ENCODE results near the gene RPS6KB2.

Gene RPS6KB2

DNA sequence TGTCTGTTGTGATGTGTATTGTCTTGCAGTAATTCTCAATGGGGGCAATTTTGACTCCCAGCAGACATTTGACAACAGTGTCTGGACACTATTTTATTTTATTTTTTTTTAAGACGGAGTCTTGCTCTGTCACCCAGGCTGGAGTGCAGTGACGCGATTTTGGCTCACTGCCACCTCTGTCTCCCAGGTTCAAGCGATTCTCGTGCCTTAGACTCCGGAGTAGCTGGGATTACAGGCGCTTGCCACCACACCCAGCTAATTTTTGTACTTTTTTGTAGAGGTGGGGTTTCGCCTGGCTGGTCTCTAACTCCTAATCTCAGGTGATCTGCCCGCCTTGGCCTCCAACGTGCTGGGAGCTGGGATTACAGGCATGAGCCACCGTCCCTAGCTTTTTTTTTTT is 1.4 kb downstream of the RPS6KB2 start:
- DNase-seq (ENCODE audit: low spot score) = no peak

DNA sequence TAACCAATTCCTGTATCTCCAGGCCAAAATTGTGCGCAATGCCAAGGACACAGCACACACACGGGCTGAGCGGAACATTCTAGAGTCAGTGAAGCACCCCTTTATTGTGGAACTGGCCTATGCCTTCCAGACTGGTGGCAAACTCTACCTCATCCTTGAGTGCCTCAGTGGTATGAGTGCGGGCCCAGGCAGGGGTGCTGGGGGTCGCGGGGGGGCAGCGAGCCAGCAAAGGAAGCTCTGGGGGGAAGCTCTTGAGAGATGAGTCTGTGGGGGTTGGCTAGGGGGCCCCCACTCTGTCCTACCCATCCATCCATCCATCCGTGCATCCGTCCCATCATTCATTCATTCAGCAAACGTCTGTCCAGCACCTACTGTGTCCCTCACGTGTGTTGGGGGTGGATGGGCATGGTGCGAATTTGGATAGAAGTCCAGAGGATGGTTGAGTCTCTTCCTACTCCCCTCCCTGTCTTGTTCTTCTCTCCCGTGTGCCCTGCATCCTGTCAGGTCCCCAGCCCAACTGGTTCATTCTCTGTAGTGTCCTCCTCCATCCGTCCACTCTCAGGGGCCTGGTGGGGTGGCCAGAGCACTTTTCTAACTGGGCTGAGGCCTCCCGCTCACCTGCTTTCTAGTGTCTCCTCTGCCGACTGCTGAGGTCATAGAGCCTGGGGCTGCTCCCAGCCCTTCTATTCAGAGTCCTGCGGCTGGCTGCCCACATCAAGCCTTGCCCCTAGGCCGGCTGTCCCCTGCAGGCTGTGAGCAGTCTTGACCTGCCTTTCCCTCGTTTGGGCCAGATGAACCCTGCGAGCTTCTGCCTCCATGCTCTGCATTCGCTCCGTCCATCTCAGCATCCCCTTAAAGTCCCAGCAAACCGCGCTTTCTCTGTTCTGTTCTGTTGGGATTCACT is 3.3 kb downstream of the RPS6KB2 start:
- no peak for DNase-seq (ENCODE audit: low spot score)

DNA sequence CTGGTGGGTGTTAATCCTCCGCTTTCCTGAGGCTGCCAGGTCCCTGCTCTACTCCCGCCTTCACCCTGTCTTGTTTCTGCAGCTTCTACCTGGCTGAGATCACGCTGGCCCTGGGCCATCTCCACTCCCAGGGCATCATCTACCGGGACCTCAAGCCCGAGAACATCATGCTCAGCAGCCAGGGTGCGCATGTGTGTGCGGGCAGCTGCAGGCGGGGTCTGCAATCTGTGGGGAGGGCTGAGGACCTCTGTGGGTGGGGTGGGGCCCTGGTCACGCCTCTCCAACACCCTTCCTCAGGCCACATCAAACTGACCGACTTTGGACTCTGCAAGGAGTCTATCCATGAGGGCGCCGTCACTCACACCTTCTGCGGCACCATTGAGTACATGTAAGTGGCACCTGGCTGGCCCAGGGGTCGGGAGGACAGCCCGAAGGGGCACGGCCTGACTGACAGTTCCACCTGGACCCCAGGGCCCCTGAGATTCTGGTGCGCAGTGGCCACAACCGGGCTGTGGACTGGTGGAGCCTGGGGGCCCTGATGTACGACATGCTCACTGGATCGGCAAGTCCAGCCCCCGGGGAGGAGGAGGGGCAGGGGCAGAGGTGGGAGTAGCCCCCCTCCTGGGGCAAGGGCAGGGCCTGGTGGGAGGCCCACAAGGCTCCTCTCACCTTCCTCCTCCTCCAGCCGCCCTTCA is 4.5 kb downstream of the RPS6KB2 start:
- no peak for DNase-seq (ENCODE audit: low spot score)

DNA sequence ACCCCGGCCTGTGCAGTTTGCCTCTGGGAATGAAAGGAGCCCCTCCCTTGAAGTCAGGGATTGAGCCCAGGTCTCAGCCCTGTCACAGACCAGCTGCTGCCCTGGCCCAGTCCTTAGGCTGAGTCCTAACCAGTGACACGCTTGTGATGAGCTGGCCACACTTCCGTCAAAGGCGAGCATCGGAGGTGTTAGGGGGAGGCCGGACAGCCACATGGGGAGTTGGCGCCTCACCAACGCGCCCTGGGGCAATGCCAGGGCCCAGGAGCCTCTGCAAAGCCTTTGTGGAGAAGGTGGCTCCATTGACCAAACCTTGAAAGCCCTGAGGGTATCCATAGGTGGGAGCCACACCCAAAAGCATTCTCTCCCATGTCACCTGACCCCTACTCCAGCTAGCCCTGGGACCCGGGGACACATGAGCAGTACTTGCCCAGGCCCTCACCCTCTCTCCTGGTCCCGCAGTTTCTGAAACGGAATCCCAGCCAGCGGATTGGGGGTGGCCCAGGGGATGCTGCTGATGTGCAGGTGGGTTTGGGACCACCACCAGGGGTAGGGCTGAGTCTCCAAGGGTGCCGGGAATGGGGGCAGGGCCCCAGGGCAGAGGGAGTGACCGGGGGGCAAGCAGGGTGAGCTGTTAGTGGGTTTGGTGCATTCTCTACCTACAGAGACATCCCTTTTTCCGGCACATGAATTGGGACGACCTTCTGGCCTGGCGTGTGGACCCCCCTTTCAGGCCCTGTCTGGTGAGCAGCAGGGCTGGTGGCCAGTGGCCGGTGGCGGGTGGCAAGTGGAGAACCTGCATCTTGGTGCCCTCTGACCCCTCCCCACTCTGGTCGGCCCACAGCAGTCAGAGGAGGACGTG is 5.5 kb downstream of the RPS6KB2 start:
- DNase-seq (ENCODE audit: low spot score) = no peak

DNA sequence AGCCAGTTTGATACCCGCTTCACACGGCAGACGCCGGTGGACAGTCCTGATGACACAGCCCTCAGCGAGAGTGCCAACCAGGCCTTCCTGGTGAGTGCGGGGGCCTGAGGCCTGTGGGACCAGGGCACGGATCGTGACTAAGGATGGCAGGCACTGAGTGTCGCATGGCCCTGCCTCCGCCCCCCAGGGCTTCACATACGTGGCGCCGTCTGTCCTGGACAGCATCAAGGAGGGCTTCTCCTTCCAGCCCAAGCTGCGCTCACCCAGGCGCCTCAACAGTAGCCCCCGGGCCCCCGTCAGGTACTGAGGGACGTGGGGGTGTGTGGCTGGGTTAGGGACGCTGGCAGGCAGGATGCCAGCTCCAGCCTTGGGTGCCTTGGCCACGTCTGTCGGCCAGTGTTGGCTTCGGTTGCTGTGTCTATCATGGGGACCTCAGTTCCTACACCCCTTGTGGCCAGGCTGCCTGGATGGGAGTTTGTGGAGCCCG is 6.1 kb downstream of the RPS6KB2 start:
- no peak for DNase-seq (ENCODE audit: low spot score)

DNA sequence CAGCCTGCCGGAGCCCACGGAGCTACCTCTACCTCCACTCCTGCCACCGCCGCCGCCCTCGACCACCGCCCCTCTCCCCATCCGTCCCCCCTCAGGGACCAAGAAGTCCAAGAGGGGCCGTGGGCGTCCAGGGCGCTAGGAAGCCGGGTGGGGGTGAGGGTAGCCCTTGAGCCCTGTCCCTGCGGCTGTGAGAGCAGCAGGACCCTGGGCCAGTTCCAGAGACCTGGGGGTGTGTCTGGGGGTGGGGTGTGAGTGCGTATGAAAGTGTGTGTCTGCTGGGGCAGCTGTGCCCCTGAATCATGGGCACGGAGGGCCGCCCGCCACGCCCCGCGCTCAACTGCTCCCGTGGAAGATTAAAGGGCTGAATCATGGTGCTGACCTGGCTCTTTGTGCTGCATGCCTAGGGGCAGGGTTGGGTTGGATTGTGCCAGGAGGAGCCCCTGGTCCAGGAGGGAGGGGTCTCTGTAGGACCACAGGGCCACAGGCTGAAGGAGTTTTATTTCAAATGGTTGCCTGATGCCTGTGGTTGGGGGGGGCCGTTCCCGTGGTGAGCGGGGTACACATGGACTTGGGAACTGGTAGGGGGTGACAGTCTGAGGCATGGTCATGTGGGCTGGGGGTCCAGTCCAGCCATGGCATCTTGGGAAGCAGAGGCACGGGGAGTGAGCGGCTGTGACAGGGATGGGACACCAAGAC is 6.9 kb downstream of the RPS6KB2 start:
- no peak for DNase-seq (ENCODE audit: low spot score)

DNA sequence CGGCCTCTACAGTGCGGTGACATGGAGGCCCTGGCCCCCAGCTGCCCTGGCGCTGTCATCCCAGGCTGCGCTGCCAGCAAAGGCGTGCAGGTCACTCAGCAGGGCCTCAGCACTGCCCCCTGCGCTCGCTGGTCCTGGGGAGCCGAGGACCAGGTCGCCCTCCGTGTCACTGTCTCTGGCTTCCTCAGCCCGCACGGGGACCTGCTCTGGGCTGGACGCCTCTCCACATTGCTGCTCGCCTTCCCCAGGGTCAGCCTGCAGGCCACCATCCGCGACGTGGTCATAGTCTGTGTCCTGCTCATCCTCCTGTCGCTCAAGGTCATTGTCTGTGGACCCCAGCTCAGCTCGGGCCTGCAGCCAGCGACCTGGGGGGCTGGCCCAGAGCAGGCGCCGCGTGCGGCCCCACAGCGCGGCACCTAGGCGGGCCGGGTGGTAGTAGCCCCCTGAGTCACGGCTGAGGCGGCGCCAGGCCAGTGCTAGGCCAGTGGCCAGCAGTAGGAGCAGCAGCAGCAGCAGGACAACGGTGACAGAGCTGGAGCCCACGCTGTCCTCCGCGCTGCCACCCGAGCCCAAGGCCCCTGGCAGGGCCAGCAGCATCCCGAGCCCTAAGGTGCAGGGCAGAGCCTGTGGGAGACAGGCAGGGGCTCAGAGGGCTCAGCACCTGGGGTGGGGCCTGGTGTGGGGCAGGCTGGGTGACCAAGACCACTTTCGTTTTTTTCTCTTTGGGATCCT is 7.6 kb downstream of the RPS6KB2 start:
- no peak for DNase-seq (ENCODE audit: low spot score)

DNA sequence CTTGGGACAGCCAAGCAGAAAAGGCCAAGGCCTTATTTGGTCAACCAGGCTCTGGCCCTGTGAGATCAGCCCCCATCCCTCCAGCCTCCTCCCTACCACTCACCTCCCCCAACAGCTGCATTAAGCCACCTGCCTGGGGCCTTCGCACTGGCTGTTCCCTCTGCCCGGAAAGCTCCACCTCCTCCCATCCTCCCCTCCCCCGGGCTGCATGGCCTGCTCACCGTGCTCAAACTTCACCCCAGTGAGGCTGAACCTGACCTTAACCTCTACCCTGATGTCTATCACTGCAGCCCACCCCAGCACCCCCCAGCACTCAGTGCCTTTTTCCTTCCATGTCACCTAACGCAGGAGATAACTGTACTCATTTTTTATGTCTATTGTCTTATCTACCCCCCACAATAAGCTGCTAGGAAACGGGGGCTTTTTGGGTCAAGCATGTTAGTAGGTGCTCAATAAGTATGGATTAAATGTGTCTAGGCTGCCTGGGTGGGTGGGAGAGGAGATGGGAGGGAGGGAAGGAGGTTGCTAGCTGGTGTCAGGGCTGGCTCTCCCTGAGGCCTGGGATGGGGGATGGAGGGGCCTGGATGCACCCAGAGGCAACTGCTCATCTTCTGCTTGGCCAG is 8.3 kb downstream of the RPS6KB2 start:
- no peak for DNase-seq (ENCODE audit: low spot score)

DNA sequence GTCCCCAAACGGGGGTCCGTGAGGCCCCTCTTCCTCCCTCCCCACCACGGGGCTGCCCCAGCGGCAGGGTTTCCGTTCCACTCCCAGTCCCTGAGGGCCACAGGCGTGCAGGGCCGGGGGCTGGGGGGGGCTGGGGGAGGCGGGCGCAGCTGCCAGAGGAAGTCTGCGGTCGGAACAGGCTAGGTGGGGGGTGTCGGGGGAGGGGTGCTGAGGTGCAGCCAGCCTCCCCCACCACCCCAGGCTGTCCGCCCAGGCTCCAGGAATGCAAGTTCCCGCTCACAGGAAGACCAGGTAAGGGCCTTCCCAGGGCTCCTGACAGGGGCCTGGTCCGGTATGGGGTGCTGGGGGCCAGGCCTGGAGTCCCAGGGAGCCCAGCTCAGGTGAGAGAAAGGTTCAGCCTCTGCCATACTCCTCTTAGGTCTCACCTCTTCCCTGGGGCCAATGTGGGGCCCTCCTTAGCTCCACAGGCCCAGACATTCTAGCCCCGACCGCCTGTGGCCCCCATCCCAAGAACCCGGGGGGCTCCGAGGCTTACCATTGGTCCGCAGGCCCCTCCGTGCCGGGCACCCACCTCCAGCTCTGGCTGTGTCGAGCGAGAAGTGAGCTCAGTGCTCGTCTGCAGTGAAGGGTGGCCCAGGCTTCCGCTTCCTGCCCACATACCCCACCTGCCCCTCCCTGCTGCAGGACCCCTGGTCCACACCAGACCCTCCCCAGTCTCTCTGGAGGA is 9.0 kb downstream of the RPS6KB2 start, which contains the start of gene PTPRCAP:
TSS of gene PTPRCAP (minus strand) at position 601 of the 727 bp plus-strand sequence. CDS start at position 538, 63 bp downstream.
- DNase-seq (ENCODE audit: low spot score) = no peak

DNA sequence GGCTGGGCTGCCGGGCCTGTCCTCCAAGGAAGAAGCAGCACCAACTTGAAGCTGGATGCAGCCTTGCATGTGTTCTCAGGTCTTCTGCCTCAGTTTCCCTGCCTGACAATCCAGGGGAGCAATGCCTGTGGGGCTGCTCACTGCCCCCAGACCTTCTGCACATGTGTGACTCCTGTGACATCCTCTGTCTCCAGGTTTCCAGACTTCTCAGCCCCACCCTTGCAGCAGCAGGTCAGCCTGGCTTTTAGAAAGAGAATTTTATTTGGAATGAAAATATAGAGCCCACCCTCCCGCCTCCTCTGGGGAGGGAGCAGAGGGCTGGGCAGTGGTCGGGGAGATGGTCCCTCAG is 9.5 kb downstream of the RPS6KB2 start:
- no peak for DNase-seq (ENCODE audit: low spot score)

DNA sequence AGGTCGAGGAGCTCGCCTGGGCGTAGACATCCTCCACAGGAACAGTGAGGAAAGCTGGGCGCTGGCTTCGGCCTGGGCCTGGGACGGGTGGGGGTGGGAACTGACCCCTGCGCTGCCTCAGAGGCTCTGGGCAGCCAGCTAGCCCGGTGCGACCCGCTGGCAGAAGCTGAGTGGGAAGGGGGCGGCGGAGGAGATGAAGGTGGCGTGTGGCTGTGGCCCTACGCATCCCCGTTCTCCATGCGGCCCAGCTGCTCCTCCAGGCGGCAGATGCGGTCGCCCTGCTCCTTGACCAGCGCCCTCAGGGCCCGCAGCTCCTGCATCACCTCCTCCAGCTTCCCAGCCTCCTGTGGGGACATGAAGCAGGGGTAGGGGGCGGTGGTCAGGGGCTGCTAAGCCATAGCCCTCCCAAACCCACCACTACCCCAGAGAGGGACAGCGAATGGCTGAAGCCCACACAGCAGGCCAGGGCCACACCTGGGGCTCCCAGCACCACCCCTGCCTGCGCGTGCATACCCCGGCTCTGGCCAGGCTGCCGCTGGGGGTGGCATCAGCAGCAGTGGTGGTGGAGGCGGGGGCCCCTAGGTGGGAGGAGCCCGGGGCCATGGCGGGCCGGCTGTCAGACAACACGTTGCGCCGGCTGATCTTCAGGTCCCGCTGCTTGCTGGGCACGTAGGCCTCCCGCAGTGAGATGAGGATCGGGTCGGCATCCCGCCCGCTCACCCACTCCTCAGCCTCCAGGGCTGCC is 10.0 kb downstream of the RPS6KB2 start:
- no peak for DNase-seq (ENCODE audit: low spot score)

DNA sequence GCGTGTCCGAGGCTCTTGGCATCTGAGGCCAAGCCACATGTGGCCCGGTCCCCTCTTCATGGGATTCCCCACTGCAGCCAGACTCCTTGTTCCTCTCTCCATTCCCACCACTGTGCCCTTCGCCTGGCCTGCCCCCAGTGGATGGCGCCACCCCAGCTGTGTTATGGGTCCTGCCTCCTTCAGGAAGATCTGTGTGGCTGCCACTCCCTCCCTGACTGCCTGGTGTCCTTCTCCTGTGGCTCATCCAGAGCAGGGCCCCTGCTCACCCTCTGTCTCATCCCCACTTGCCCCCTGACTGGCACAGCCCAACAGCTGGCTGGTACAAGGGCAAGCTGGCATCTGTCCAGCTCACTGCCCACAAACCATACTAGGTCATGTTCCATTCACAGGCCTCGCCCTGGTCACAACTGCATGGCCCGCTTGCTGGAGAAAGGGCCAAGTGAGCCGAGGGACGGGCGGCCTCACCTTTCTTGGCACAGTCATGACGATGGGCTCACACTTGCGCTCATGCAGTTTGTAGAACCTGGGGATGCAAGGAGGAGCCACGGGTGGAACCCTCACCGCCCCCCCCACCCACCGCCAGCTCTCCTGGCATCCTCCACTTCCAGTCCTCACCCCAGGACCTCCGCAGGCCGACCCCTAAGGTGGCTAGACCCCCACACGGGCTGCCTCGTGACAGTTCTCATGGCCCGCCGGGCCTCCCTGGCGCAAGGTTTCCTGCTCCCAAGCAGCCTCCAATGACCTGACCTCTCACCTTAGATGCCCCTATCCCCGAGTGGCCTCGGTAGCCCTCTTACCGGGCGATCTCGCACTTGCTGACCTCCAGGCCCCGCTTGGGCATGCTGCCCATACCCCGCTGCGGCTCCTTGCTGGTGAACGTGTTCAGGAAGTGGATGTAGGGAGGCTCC is 11.3 kb downstream of the RPS6KB2 start:
- DNase-seq (ENCODE audit: low spot score) = peak; percentile 58

DNA sequence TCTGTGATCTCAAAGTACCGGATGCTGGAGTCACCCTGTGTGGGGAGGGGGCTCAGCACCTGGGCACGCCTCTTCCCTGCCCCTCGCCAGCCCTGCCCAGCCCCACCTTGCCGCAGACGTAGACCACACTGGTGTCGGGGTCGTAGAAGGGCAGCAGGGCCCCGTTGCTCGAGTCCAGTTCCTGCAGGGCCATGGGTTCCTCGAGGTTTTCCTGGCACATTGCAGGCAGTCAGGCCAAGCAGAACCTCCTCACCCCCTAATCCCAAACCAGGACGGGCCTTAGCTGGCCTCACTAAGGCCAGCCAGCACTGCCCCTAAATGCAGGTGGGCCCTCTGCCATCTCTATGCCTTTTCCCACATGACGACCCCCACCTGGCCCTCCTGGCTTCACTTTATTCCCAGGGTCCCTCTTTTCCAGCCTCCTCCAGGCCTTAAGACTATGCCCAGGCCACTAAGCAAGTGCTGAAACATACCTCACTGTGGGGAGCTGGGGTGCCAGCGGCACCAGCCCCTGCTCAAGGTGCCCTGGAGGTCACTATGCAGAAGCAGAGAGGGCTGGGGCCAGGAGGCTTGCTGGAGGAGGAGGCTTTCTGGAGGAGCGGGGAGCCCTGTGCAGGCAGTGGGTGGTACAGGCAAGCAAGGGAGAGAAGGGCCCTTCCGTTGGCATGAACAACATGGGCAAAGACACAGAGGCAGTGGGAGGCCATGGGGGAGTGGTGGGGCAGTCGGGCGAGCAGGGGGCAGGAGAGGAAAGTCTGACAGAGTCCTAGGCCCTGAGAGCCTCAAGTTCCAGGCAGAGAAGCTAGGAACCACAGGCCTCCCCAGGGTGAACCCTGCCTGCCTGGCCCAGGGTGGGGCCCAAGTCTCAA is 12.2 kb downstream of the RPS6KB2 start:
- DNase-seq (ENCODE audit: low spot score) = no peak

DNA sequence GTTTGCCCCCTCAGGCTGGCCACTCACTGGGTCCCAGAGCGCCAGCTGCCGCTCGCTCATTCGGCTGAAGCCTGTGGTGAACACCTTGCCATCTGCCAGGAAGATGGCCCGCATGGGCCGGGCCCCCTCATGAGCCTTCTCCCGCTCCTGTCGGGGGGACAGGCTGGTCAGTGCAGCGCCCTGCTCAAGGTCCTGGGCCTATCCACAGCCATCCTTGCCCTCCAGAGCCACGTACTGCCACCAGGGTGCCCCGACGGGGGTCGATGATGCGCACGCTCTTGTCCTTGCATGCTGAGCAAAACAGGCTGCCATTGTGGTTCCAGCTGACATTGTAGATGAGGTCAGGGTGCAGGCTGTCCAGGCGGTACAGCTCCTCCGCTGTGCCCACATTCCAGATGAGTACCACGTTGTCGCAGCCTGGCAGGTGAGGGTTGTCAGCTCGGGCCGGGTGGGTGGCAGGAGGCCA is 12.8 kb downstream of the RPS6KB2 start:
- no peak for DNase-seq (ENCODE audit: low spot score)

DNA sequence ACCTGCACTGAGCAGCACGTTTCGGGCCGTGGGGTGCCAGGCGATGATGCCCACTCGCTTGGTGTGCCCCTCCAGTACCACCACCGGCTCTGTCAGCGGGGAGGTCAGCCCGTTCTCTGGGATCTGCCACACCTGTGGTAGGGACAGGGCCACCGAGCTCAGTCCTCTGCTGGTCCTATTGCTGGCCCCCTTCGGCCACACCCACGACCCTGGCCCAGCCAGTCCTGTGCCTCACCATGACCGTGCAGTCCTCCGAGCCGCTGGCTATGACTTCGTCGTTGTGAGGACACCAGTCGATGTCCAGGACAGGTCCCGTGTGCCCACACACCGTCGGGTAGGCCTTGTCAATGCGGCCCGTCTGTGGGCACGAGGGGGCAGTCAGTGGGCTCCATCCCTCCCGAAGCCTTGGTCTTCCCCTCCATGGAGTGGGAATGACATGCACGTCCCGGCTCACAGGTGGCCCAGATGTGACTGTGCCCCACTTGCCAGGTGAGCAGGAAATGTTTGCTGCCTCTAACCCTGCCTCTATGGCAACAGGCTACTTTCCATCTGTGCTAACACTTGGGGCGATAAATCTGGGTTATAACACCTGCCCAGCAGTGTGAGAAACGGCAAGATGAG is 13.5 kb downstream of the RPS6KB2 start:
- DNase-seq (ENCODE audit: low spot score) = no peak

Data from Ammon's horn (tissue), 1 donor.